Suprapubic skin (tissue), 4 donors: Measurements from ENCODE around the gene RPP38. TPM values are rescaled to one million over a fixed set of nuclear protein-coding genes. Genes with fewer than 3 reads are reported as not detected.

ENCODE experiments used
- DNase-seq, 2 donors: peaks; one replicate each; pipeline ENCODE4 v3.0.0-alpha.2; 2019; ENCODE audit warnings: low spot score in 2 of 2
- H3K27ac ChIP-seq: fragments of 200-600 bp; sonication (generic); one replicate; pipeline ENCODE4 v1.5.1; 2019
- H3K27me3 ChIP-seq: fragments of 200-600 bp; sonication (generic); one replicate; pipeline ENCODE4 v1.5.1; 2019
- H3K36me3 ChIP-seq: fragments of 200-600 bp; sonication (generic); one replicate; pipeline ENCODE4 v1.5.1; 2019
- H3K4me1 ChIP-seq: fragments of 200-600 bp; sonication (generic); one replicate; pipeline ENCODE4 v1.5.1; 2019
- H3K4me3 ChIP-seq: fragments of 200-600 bp; sonication (generic); one replicate; pipeline ENCODE4 v1.5.1; 2019; ENCODE audit warnings: mild to moderate bottlenecking
- H3K9me3 ChIP-seq: fragments of 200-600 bp; sonication (generic); one replicate; pipeline ENCODE4 v1.5.1; 2019
- CTCF ChIP-seq, 2 donors: fragments of 200-600 bp in 1 of 2; fragments of 450-650 bp in 1 of 2; sonication (generic) in 1 of 2; IDR thresholded peaks; one replicate each; pipeline ENCODE4 v1.5.1; 2016 to 2019; ENCODE audit warnings: antibody characterized with exemption in 2 of 2, mild to moderate bottlenecking in 1 of 2, moderate library complexity in 1 of 2
- EP300 ChIP-seq: sonication (generic); formaldehyde crosslinking; IDR thresholded peaks from one replicate; pipeline ENCODE4 v1.6.1; 2017; ENCODE audit warnings: antibody characterized with exemption
- POLR2A ChIP-seq, 2 donors: fragments of 450-650 bp; IDR thresholded peaks; one replicate each; pipeline ENCODE4 v1.6.1; 2017; ENCODE audit warnings: antibody characterized with exemption in 2 of 2, mild to moderate bottlenecking in 2 of 2, moderate library complexity in 2 of 2
- POLR2AphosphoS5 ChIP-seq, 3 donors: sonication (generic); formaldehyde crosslinking; IDR thresholded peaks; one replicate each; pipeline ENCODE4 v1.6.1; 2017; ENCODE audit warnings: antibody characterized with exemption in 3 of 3
- WGBS: methylation state at CpG from one replicate; pipeline ENCODE4 v1.1.5; 2018; 5-methylcytosine and 5-hydroxymethylcytosine counted together
- total RNA-seq, 4 donors: library from RNA; depleted of rRNA; stranded (reverse); fragments of >200 nt; gene quantifications; one replicate each; pipeline ENCODE4 v1.1.0, GENCODE V29; 2016

Gene RPP38
- total RNA-seq, 4 donors from 2014 or later, result 11.8 to 21.1 (median 18.0) TPM

DNA sequence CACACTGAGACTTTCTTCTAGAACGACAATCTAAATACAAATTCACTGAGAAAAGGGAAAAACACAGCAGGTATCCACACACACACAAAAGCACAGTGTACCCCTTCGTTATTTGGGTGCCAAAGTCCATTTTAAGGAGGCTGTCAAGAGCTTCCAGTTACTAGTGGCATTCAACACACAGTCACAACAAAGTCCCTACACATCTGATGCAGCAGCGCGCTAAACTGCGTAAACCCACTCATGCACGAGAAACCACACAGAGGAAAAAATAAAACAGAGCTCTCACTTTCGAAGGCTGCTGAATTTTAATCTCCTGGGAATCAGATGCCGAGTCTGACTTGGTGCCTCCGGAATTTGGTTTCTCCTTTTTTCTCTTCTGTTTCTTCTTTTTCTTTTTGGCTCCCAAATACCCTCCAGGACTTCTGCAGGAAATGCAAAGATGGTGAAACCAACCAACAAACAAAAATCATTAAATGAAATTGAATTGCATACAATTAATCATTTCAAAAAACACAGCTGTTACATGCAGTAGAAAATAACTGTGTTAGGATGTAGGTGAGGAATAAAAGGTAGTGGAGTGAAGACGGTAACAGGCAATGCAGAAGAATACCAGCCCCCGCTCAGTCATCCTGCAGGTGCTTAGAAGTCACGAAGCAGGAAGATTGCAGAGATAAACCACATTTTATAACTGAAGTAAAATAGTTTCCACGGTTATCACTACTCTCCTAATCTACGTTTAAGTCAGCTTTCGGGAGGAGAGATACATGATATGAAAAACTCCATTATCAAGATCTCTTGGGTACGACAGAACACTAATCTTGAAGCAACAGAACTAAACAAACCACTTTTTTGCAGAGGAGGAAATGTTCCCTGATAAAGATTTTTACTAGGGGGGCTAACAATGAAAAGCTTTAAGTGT lies 44.2 kb downstream of the RPP38 start:
- Histone ChIP-seq H3K9me3 (no peaks in the 10 kb centered on the region), H3K36me3 (peaks cover 10% of the 10 kb centered on the region), H3K27me3 (no peaks in the 10 kb centered on the region), H3K27ac (no peak overlapping the region), H3K4me3 (no peak overlapping the region), H3K4me1 (no peaks in the 10 kb centered on the region)
- 74% methylated on average over 16 of the region's 16 CpGs for WGBS
- no peak for DNase-seq
- TF ChIP-seq EP300, result no peak
- no peak for TF ChIP-seq POLR2A (IDR thresholded peaks at IDR 0.05)
- TF ChIP-seq POLR2AphosphoS5 (IDR thresholded peaks at IDR 0.05), result no peak
- TF ChIP-seq CTCF (IDR thresholded peaks at IDR 0.05), result no peak

- Histone ChIP-seq H3K4me3 (no peak overlapping the region), H3K4me1 (no peaks in the 10 kb centered on the region), H3K9me3 (no peaks in the 10 kb centered on the region), H3K27ac (no peak overlapping the region), H3K27me3 (no peaks in the 10 kb centered on the region), H3K36me3 (peaks cover 10% of the 10 kb centered on the region)
- DNase-seq, result no peak
- 93% methylated on average over 4 of the region's 4 CpGs for WGBS
- TF ChIP-seq POLR2A (IDR thresholded peaks at IDR 0.05), result no peak
- TF ChIP-seq CTCF (IDR thresholded peaks at IDR 0.05), result no peak
- no peak for TF ChIP-seq EP300
- TF ChIP-seq POLR2AphosphoS5 (IDR thresholded peaks at IDR 0.05), result no peak
These were observed 47.6 kb downstream of the RPP38 start for GRCh38 chr10:15144788-15145187.

DNA sequence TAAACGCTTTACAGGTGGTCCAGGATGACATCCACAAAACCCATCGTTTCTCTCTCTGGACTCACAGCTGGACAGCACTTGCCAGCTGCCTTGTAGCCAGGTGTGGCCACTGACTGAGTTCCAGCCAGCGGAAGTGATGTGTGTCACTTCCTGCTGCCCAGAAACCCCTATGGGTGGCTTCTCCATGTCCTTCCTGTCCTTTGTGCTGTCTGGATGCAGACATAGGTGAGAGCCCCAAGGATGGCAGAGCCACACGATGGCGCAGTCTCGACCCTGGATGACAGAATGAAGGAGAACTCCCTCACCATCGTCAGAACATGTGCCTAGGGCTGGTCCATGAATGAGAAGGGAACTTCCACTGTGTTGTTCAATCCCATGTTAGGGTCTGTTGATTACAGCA lies 49.2 kb downstream of the RPP38 start:
- Histone ChIP-seq H3K36me3 (no peaks in the 10 kb centered on the region), H3K9me3 (no peaks in the 10 kb centered on the region), H3K27me3 (no peaks in the 10 kb centered on the region), H3K27ac (no peak overlapping the region), H3K4me1 (no peaks in the 10 kb centered on the region), H3K4me3 (no peak overlapping the region)
- no peak for DNase-seq
- TF ChIP-seq EP300 (no peak), POLR2AphosphoS5 (IDR thresholded peaks at IDR 0.05) (no peak), POLR2A (IDR thresholded peaks at IDR 0.05) (no peak), CTCF (IDR thresholded peaks at IDR 0.05) (no peak)
- WGBS, result 85% methylated on average over 7 of the region's 7 CpGs

GRCh38 chr10:15147594-15148392 lies 50.6 kb downstream of the RPP38 start:
- no peak overlapping the region for H3K27ac ChIP-seq
- H3K4me3 ChIP-seq, result no peak overlapping the region
- no peak for TF ChIP-seq EP300
- no peak for TF ChIP-seq POLR2AphosphoS5 (IDR thresholded peaks at IDR 0.05)
- no peak for TF ChIP-seq POLR2A (IDR thresholded peaks at IDR 0.05)
- no peak for TF ChIP-seq CTCF (IDR thresholded peaks at IDR 0.05)
- H3K4me1 ChIP-seq, result no peaks in the 10 kb centered on the region
- H3K36me3 ChIP-seq, result no peaks in the 10 kb centered on the region
- H3K9me3 ChIP-seq, result no peaks in the 10 kb centered on the region
- 86% methylated on average over 4 of the region's 4 CpGs for WGBS
- DNase-seq, result no peak
- H3K27me3 ChIP-seq, result no peaks in the 10 kb centered on the region
